Esophagus muscularis mucosa (tissue), 4 donors: Measurements from ENCODE around the gene RSBN1L.

Experiments
- EP300 ChIP-seq: sonication (generic); formaldehyde crosslinking; IDR thresholded peaks from one replicate; pipeline ENCODE4 v1.6.1; 2017; ENCODE audit warnings: antibody characterized with exemption
- POLR2A ChIP-seq: fragments of 450-650 bp; IDR thresholded peaks from one replicate; pipeline ENCODE4 v1.6.1; 2017; ENCODE audit warnings: antibody characterized with exemption, moderate library complexity, mild to moderate bottlenecking, low read depth
- POLR2AphosphoS5 ChIP-seq, 2 donors: sonication (generic); formaldehyde crosslinking; IDR thresholded peaks; one replicate each; pipeline ENCODE4 v1.6.1; 2017; ENCODE audit warnings: antibody characterized with exemption in 2 of 2
- TF ChIP-seq, protein P1 (sequence below), 3 experiments: fragments of 200-600 bp in 2 of 3; fragments of 450-650 bp in 1 of 3; sonication (generic) in 2 of 3; IDR thresholded peaks; one replicate each; pipeline ENCODE4 v1.5.1; 2017 to 2019; ENCODE audit warnings: antibody characterized with exemption in 3 of 3, mild to moderate bottlenecking in 2 of 3, moderate library complexity in 1 of 3

DNA sequence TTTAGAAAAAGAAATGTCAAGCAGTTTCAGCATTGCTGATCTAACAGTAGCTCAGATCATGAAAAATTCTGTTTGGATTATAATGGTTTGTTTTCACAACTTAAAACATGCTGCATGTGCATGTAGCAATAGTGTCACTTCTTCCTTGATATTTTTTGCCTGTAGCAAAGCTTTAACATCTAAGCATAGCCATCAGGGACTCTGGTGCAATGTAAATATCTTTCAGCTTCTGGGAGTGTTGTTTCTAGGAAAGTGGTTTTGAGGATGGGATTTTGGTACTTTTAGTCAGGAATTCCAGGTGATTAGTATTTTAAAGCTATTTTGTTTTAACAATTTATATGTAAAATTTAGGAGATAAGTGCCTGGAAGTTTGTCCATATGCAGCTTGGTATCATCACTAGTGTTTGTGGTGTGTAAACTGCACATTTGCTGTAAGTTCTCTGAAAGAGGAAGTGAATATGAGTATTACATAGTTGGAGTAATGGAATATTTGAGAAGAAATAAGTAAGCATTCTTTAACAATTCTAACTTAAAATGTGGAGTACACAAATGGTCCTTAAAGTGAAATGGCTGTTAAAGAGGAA is 1.9 kb downstream of the RSBN1L start:
- TF ChIP-seq, protein P1, sequence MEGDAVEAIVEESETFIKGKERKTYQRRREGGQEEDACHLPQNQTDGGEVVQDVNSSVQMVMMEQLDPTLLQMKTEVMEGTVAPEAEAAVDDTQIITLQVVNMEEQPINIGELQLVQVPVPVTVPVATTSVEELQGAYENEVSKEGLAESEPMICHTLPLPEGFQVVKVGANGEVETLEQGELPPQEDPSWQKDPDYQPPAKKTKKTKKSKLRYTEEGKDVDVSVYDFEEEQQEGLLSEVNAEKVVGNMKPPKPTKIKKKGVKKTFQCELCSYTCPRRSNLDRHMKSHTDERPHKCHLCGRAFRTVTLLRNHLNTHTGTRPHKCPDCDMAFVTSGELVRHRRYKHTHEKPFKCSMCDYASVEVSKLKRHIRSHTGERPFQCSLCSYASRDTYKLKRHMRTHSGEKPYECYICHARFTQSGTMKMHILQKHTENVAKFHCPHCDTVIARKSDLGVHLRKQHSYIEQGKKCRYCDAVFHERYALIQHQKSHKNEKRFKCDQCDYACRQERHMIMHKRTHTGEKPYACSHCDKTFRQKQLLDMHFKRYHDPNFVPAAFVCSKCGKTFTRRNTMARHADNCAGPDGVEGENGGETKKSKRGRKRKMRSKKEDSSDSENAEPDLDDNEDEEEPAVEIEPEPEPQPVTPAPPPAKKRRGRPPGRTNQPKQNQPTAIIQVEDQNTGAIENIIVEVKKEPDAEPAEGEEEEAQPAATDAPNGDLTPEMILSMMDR (IDR thresholded peaks at IDR 0.05), result no peak
- no peak for TF ChIP-seq POLR2AphosphoS5 (IDR thresholded peaks at IDR 0.05)
- TF ChIP-seq POLR2A, result no peak
- TF ChIP-seq EP300, result no peak
